Measurements from ENCODE around the gene CRYZL1. TPM values are rescaled to one million over a fixed set of nuclear protein-coding genes. Genes with fewer than 3 reads are reported as not detected.
"Not testable (repeated sequence)": the region's sequence is repeated elsewhere in the genome, so short reads cannot be mapped to it uniquely, and the experiment has no call there.

CRYZL1 gene
- total RNA-seq, 1 donor from 2014 or later: 43.6 TPM

DNA sequence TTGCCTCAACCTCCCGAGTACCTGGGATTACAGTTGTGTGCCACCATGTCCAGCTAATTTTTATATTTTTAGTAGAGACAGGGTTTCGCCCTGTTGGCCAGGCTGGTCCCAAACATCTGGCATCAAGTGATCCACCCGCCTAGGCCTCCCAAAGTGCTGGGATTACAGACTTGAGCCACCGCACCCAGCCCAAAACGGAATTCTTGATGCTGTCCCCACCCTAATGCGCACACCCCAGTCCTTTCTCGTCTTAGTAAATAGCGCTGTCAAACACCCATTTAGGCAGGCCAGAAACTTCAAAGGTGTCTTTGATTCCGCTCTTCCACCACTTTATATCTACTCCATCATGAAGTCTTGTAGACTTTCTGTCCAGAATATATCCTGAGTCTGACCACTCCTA lies 35.9 kb upstream of the CRYZL1 start:
- DNase-seq (ENCODE audit: extremely low spot score, unreplicated experiment): no peak
- H3K9me3 Mint-ChIP-seq (ENCODE audit: unreplicated experiment): no peaks in the 10 kb centered on the region
- peaks cover 28% of the 10 kb centered on the region for H3K4me1 Mint-ChIP-seq (ENCODE audit: unreplicated experiment)
- peaks cover 6% of the 10 kb centered on the region for H3K36me3 Mint-ChIP-seq (ENCODE audit: unreplicated experiment)
- no peak overlapping the region for H3K27ac Mint-ChIP-seq (ENCODE audit: unreplicated experiment)
- TF ChIP-seq, protein P1, sequence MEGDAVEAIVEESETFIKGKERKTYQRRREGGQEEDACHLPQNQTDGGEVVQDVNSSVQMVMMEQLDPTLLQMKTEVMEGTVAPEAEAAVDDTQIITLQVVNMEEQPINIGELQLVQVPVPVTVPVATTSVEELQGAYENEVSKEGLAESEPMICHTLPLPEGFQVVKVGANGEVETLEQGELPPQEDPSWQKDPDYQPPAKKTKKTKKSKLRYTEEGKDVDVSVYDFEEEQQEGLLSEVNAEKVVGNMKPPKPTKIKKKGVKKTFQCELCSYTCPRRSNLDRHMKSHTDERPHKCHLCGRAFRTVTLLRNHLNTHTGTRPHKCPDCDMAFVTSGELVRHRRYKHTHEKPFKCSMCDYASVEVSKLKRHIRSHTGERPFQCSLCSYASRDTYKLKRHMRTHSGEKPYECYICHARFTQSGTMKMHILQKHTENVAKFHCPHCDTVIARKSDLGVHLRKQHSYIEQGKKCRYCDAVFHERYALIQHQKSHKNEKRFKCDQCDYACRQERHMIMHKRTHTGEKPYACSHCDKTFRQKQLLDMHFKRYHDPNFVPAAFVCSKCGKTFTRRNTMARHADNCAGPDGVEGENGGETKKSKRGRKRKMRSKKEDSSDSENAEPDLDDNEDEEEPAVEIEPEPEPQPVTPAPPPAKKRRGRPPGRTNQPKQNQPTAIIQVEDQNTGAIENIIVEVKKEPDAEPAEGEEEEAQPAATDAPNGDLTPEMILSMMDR (IDR thresholded peaks at IDR 0.05): no peak
- no peaks in the 10 kb centered on the region for H3K27me3 Mint-ChIP-seq (ENCODE audit: unreplicated experiment)
- no peak overlapping the region for H3K4me3 Mint-ChIP-seq (ENCODE audit: unreplicated experiment)

DNA sequence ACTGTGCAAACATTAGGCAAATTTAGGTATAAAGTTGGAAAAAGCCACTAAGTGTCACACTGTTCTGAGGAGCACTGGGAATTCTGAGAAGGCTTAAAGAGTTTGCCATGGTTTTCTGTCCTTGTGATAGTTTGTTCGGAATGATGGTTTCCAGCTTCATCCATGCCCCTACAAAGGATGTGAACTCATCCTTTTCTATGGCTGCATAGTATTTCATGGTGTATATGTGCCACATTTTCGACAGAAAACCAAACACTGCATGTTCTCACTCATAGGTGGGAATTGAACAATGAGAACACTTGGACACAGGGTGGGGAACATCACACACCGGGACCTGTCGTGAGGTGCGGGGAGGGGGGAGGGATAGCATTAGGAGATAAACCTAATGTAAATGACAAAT lies 35.1 kb upstream of the CRYZL1 start:
- DNase-seq (ENCODE audit: extremely low spot score, unreplicated experiment); H3K4me3 Mint-ChIP-seq (ENCODE audit: unreplicated experiment); H3K36me3 Mint-ChIP-seq (ENCODE audit: unreplicated experiment); H3K9me3 Mint-ChIP-seq (ENCODE audit: unreplicated experiment); H3K27me3 Mint-ChIP-seq (ENCODE audit: unreplicated experiment); H3K27ac Mint-ChIP-seq (ENCODE audit: unreplicated experiment): not testable (repeated sequence)
- H3K4me1 Mint-ChIP-seq (ENCODE audit: unreplicated experiment): peaks cover 31% of the 10 kb centered on the region

DNA sequence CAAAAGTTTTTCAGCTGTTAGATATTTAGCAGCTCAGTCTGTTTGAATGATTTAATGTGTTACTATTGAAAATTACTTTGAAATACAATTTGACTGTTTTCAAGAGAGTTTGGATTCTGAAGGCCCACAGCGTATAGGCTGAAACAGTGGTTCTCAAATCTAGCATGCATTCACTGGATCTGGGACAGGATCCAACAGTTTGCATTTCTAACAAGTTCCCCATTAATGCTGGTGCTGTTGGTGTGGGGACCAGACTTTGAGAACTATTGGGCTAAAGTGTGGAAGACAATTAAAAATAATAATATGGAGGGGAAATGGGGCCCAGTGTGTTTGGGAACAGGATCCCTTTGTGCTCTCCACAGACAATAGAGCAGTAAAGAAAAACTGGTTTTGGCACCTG lies 32.7 kb upstream of the CRYZL1 start:
- H3K36me3 Mint-ChIP-seq (ENCODE audit: unreplicated experiment): peaks cover 3% of the 10 kb centered on the region

DNA sequence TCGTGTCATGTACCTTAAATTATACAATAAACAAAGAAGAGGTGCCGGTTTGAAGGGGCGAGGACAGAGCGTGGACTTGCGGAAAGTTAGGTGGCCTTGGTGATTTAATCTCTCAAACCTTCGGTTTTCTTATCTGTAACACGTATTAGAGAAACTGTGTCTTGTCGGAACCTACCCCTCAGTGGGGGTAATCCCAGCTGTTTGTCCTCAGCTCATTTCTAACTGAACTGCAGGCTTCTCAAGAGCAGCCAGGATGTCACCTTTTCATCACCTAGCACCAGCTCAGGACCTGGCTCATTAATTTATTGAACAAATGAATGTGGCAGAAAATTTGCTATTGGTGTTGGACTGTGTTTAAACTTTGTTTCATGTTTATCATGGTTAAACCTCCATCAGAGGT lies 31.9 kb upstream of the CRYZL1 start:
- Mint-ChIP-seq H3K27ac (ENCODE audit: unreplicated experiment) (no peak overlapping the region), H3K36me3 (ENCODE audit: unreplicated experiment) (peaks cover 3% of the 10 kb centered on the region), H3K9me3 (ENCODE audit: unreplicated experiment) (no peaks in the 10 kb centered on the region), H3K4me1 (ENCODE audit: unreplicated experiment) (peaks cover 17% of the 10 kb centered on the region), H3K27me3 (ENCODE audit: unreplicated experiment) (no peaks in the 10 kb centered on the region), H3K4me3 (ENCODE audit: unreplicated experiment) (no peak overlapping the region)
- TF ChIP-seq, protein P1 (IDR thresholded peaks at IDR 0.05): no peak
- DNase-seq (ENCODE audit: extremely low spot score, unreplicated experiment): no peak

More for the DNA sequence above, 32.7 kb upstream of the CRYZL1 start:
- TF ChIP-seq, protein P1 (IDR thresholded peaks at IDR 0.05): no peak
- Mint-ChIP-seq H3K4me1 (ENCODE audit: unreplicated experiment) (peaks cover 21% of the 10 kb centered on the region), H3K9me3 (ENCODE audit: unreplicated experiment) (no peaks in the 10 kb centered on the region), H3K27me3 (ENCODE audit: unreplicated experiment) (no peaks in the 10 kb centered on the region), H3K4me3 (ENCODE audit: unreplicated experiment) (no peak overlapping the region), H3K27ac (ENCODE audit: unreplicated experiment) (no peak overlapping the region)
- no peak for DNase-seq (ENCODE audit: extremely low spot score, unreplicated experiment)

DNA sequence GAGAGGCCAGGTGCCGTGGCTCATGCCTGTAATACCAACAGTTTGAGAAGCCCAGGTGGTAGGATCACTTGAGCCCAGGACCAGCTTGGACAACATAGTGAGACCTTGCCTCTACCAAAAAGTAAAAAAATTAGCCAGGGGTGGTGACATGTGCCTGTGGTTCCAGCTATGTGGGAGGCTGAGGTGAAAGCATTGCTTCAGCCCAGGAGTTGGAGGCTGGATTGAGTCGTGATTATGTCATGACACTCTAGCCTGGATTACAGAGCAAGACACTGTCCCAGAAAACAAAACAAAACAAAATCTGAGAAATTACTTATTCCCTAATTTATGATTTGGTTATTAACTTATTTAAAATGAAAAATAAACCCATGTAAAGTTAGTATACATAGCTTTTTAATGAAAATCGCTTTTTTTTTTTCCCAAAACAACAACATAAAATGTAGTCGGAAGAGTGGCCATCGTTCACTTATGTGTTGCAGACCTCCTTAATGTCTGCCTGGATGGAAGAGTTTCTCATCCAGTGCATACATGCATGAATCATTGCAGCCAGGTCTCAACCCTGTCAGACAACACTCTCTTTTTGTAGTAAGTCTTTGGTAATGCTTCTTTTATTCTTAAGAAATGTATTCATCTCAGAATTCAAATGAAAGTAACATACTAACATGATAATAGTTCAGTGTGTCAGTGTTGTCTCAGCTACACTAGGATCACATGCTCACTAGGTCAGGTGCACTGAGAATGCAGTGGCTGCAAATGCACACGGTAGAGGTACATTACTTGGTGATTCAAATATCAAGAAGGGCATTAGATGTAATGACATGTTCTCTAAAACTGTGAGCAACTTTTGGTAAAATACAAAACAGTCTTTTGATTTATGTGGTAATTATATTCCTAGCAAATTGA lies 28.8 kb upstream of the CRYZL1 start:
- Mint-ChIP-seq H3K9me3 (ENCODE audit: unreplicated experiment) (no peaks in the 10 kb centered on the region), H3K27ac (ENCODE audit: unreplicated experiment) (no peak overlapping the region), H3K27me3 (ENCODE audit: unreplicated experiment) (no peaks in the 10 kb centered on the region), H3K36me3 (ENCODE audit: unreplicated experiment) (peaks cover 3% of the 10 kb centered on the region), H3K4me1 (ENCODE audit: unreplicated experiment) (peaks cover 22% of the 10 kb centered on the region), H3K4me3 (ENCODE audit: unreplicated experiment) (no peak overlapping the region)
- no peak for DNase-seq (ENCODE audit: extremely low spot score, unreplicated experiment)
- TF ChIP-seq, protein P1 (IDR thresholded peaks at IDR 0.05): no peak
